ENCODE measurements around the gene MYO1H.
"Not testable (repeated sequence)": the region's sequence is repeated elsewhere in the genome, so short reads cannot be mapped to it uniquely, and the experiment has no call there.

MYO1H gene

DNA sequence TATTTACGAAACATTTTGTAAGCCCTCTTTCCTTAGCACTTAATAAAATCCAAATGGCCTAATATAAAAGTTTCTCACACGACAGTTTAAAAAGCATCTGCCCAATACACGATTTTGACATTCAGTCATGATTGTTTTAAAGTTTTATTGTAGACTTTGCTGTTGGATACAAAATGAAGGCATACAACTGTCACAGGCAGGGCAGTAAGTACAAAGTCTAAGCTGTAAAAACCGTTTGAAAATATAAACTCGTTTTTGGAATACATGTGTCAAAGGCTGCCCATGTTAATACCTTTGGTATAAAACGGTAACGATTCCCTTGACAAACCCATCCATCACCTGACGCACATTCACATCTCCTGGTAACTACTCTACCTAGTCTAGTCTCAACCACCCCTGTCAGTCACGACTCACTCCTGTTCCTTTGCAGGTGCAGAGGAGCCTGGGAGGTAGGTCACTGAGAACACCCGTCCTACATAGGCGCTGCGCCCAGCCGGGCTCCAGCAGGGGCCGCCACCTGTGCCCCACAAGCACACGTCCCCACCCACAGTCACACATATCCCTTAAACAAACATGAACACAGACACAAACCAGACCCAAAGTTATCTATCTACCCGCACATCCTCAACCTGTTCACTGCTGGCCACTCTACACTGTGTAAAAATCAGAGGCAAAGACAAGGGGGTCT is 102.3 kb downstream of the MYO1H start:
- DNase-seq = no peak

DNA sequence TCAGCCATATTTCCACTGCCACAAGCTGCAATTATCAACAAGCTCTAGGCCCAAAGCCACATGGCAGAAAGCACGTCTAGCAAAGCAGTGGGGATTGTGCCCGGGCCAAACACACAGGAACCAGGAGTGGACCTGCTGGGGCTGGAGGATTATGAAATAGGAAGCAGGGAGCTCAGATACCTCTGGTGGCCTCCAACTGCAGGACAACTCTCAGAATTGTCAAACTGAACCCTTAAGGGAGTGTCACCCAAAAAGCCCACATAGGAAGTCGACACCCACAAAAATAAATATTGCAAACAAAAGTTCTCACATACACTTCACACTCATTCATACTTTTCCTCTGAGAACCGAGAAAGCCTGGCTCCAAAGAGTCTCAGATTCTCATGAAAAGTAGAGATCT is 103.3 kb downstream of the MYO1H start:
- DNase-seq = no peak

DNA sequence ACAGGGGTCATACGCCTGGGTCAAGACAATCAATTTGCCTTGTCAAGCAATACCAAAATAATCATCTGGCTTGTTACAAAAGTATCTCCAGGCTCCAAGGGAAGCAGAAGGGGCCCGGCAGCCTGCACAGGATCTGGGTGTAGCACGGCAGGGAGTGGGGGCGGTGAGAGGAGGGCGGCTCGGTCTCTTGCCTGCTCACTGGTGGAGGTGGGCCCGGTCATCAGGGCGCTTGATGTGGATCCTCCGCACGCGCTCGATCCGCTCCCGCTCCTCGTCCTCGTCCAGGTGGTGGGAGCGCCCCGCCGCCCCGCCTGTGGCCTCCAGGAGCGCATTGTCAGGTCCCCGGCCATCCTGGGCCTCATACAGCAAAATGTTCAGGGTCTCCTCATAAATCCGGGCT is 103.7 kb downstream of the MYO1H start:
- no peak for DNase-seq

DNA sequence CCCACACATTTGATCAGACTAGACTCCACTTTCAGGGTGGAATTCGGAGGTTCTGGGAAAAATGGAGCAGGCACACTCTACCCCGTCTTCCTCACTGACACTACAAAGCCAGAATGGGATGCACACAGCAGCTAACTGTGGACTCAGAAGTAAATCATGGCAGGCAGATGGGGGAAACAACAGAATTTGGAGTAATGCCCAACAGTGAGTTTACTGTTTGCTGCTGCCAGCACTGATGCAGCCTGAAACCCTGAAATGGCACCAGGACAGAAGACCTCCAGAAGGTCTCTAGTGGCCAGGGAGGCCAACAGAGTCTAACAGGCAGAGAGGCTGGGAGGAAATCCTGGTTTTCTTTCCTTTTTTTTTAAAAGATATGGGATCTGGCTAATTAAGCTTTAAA is 104.8 kb downstream of the MYO1H start:
- no peak for DNase-seq

DNA sequence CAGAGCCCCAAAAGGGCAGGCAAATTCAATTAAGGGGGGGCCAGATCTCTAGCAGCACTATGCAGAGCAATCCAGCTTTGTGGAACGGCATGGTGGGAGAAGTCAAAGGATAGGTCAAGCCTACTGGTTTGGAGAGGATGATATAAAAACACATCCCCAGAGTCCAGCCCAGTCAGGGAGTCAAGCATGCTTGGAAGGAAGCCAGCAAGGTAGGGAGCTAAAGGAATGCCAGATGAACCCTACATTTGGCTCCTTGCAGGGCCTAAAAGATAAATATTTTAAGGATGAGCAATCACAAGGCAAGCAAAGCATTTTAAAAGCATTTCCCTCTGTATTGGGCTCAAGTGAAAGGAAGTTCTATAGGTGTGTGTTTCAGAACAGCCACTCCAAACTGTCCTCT is 108.0 kb downstream of the MYO1H start:
- DNase-seq = no peak

DNA sequence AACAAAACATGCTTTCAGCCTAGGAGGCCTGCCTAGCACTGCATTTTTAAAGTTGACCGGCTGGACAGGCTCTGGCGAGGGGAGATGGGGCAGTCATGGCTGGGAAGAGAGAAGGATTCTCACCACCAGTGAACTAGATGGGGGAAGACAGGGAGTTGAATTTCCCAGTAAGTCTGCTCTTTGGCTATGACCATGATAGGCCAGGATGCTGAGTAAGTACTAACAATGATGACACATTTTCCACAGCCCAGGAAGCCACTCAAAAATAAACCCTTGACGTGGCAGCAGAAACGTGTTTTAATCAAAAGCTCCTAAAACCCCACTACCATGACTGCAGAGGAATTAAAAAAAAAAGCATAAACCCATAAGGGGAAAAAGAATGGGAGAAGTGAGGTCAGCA is 110.4 kb downstream of the MYO1H start:
- no peak for DNase-seq

DNA sequence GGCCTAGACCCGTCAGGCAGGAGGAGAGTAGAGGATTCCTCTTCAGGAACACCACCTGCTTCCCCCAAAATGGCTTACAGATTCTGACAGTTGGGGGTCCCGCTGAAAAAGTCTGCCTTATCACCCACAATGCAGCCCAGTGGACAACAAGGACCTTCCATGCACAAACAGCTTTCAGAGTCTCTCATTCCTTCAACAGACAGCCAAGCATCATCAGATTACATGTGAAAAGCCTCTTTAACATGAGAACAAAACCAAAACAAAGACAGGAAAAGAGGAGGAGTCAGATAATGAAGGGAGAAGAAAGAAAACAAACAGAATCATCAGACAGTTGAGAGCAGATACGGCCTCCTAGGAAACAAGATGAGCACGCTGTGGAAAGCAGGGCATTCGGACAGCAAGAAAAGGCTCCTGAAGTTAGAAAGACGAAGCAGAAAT is 111.1 kb downstream of the MYO1H start:
- no peak for DNase-seq

DNA sequence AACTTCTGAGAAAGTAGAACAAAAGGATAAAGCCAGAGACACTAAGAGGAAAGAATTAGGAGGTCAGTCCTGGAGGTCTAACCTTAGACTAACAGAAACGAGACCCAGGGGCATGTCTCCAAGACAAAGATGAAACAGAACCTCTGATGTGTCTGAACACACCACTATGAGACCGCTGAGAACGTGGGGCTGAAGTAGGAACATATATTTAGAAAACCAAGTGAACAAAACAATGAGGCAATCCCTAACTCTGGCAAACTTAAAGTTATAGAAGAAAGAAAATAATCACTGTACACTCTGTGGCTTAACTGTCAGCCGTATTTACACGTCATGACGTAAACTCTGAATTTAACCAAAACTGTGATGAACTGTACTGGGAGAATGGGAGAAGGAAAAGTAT is 111.5 kb downstream of the MYO1H start:
- DNase-seq = no peak

GRCh38 chr12:109460538-109460937 is 112.8 kb downstream of the MYO1H start:
- DNase-seq = no peak

GRCh38 chr12:109461049-109461845 is 113.5 kb downstream of the MYO1H start:
- DNase-seq = no peak

GRCh38 chr12:109461846-109462756 is 114.4 kb downstream of the MYO1H start:
- DNase-seq = no peak

DNA sequence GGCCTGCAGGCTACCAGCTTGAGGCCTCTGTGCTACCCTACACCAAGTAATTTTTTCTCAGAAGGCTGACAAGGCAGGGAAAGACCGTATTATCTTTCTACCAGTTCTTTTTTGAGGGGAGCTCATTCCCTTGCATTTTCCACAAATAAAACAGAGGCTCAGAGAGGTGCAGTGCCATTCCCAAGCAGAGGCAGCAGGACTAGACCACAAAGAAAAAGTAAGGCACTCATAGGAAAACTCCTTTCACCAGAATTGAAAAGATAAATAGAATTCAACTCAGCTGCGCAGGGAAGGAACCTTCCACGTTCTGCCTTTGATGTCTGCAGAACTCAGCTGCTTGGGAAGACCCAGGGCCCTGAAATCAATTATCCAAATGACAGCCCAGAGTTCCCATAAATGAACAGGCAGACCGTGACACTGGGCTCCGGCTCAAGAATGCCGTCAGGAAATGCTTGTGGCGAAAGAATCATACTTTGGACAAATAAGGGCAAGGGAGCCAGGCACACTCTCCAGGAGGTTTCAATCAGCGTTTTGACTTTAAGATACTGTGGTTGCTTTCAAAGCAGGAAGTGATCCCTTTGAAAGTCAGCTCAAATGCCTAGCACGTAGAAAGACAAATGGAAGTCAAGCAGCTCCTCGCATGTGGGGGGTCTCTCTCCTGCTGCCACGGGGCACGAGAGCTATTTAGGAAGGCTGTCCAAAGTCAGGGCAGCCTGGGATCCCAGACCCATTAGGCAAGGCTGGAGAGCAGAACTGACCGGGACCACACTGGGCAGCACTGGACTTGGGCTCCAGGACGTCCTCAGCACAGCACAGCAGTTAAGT is 115.4 kb downstream of the MYO1H start:
- DNase-seq = no peak

GRCh38 chr12:109463756-109464155 is 116.1 kb downstream of the MYO1H start:
- DNase-seq = no peak

DNA sequence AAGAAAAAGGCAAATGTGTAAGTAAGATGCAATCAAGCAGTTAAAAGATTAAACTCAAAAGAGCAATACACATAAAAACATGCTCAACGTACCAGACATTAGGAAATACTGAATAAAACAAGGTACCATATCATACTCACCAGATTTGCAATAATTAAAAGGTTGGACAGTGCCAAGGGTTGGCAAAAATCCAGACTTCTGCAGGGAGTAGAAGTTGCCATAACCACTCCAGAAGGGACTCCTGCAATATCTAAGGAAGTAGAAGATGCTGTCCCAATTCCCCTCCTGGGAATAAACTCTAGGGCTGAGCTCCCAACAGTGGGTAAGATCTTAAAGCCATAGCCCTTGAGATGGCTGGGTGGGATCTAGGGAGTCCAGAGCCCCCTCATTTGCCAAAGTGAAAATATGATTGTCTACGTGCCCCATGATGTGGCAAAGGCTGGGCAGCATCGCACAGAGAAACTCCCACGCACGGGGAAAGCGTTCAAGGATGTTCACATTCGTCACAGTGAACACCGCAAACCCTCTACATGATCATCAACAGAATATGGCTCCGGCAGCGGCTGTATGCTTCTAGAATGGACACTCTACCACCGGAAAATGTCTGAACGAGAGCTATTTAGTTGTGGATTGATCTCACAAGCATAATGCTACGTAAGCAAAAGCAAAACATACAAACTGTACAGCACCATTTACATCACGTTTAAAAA is 117.1 kb downstream of the MYO1H start:
- DNase-seq = no peak

DNA sequence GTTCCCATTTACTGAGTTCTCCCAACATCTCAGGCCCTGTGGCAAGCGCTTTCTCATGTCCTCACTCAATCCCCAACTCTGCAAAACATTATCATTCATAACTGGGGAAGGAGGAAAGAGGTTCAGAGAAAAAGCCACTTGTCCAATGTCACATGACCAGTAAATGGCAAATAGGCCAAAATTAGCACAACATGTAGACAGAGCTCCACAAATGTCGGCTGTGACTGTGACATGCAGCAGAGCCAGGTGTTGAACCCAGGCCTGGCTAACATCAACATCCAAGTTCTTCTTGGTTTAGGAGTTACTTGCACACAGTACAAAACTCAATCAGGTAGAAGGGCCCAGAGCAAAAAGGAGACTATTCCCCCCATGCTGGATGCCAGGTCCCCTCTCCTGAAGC is 118.6 kb downstream of the MYO1H start:
- DNase-seq = no peak

DNA sequence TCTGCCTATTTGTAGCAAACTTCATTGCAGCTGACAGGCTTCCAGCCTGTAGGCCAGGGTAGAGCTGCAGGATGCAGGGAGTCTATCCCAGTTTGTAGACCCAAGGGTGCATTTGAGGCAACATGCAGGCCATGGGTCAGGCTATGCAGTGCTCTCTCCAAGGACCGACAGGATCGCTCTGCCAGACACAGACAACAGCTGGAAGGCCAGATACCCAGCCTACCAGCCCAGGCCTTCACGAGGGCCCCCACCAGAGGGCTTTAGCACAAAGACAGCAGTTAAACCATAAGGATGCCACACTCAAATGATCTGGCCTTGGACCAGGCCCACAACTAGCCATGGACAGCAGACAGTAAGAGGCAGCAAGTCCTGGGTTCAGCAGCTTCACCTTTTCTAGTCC is 119.1 kb downstream of the MYO1H start:
- DNase-seq = no peak

DNA sequence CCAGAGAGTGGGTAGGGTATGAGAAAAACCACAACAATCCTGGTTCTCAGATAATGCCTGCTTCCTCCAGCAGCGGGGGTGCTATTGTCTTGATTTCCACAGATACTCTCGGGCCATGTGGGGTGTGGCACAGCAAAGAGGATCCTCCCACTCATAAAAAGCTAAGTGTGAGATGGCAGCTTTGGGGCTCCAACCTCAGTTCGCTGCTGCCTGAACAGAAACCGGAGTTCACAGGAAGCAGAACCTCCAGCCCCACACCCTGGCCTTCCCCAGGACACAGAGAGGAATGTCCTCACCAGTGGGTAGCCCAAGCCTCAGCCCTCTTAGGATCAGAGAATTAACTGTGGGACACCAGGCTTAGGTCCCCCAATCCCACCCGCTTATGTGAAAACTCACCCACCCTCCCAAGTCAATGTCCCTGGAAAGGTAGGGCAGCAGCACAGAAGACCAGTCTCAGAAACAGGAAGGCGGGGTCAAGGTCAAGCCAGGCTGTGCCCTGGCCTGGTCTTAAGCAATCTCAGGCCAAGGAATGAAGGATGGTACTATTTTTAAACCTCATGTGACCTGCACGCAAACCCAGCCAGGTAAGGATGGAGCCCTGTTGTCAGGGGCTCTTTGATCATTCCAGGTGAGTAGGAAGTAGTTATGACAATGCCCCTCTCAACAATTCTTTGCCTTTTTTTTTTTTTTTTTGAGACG is 120.4 kb downstream of the MYO1H start:
- DNase-seq = no peak

DNA sequence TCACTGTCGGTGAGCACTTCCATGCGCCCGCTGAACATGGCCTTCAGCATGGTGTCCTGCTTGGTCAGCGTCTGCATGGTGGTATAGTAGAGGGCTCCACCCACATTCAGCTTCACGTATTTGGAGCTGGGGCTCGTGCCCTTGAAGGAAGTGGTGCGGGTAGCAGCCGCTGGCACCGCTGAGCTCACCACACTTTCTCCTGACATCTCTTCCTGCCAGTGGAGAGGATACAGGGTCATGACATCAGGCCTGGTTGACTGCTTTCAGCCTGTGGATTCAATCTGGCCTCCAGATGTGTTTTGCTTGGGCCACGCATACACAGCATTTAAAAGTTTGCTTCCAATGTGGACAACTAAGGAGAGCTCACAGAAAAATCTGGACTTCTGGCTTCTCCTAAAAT is 121.8 kb downstream of the MYO1H start:
- no peak for DNase-seq

GRCh38 chr12:109473006-109473405 is 125.3 kb downstream of the MYO1H start:
- DNase-seq = no peak

DNA sequence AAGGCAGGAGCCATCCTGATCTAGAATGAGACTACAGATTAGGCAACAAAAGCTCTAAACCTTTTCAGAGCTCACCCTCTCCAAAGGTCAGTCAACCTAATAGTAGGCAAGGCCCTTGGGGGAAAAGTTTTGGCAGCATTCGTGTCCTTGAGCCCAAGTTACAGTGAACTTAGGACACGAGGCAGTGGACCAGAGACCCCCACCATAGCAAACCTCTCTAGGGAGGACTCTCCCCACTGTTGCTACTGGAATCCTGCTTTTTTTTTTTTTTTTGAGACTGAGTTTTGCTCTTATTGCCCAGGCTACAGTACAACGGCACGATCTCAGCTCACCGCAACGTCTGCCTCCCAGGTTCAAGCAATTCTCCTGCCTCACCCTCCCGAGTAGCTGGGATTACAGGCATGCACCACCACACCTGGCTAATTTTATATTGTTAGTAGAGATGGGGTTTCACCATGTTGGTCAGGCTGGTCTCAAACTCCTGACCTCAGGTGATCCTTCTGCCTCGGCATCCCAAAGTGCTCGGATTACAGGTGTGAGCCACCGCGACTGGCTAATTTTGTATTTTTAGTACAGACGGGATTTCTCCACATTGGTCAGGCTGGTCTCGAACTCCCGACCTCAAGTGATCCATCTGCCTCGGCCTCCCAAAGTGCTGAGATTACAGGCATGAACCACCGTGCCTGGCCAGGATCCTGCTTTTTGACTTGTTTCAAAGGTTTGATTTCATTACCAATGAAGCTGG is 126.0 kb downstream of the MYO1H start:
- DNase-seq = not testable (repeated sequence)

- no peak for DNase-seq
Measured at GRCh38 chr12:109475121-109475520, 127.4 kb downstream of the MYO1H start.

Data from NCI-H345 (cell line).